Stimulated activated CD8-positive, alpha-beta memory T cell treated with anti-CD3 and anti-CD28 coated beads, Interleukin-12 subunit alpha, Interleukin-12 subunit beta, amount 100 ng/mL, for 24 hours (primary cell): Measurements from ENCODE around the gene BOD1L1.
"Not testable (repeated sequence)": the region's sequence is repeated elsewhere in the genome, so short reads cannot be mapped to it uniquely, and the experiment has no call there.

Experiments
- DNase-seq: peaks from one replicate; pipeline ENCODE4 v3.0.0-alpha.2; 2020; ENCODE audit errors: extremely low read depth

Gene BOD1L1

DNA sequence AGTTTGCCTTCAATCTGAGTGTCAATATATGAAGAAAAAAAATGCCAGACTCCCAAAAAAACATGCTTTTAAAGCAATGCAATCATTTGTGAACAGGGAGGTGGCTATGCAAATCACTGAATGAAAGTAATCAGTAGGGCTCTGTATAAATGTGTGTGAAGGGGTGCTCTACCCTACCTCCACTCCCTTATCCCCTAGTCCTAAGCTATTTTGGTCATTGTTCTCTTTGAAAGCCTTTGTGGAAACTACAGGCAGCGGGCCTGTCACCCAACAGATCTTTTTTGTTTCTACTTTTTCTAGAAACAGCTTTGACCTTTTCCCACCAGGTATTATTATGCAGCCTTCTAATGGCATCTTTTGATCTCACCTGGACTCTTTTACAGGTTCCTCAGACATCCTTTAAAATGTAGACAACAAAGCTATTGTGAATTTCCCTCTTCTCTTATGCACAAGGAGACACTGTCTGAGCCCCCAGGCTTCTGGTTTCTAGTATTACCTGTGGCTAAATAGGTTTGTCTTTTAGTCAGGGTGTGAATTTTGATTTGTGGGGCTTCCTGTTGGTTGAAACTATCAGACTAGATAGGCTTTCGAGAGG is 9.2 kb downstream of the BOD1L1 start:
- DNase-seq = no peak

- no peak for DNase-seq
Observed at GRCh38 chr4:13617801-13618200, 9.7 kb downstream of the BOD1L1 start.

GRCh38 chr4:13616597-13616996 is 10.9 kb downstream of the BOD1L1 start:
- no peak for DNase-seq

DNA sequence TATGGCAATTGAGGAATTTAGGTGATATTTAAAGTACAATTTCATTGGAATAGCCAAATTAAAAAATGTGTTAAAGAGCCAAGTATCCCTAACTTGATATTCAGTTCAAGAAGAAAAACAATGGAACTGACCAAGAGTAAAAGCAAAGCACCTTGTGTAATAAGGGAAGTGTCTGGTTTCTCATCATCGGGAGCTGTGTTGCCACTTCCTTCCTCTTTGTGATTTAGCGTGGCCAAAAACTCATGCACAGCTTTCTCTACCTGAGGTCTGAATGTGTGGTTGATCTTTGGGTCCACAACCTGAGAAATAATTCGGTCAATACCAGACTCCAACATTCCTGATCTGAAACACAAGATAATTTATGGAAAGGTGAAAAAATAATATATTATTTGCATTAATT is 12.4 kb downstream of the BOD1L1 start:
- DNase-seq = no peak

- DNase-seq = no peak
Observed at GRCh38 chr4:13612569-13612968, 15.0 kb downstream of the BOD1L1 start.

DNA sequence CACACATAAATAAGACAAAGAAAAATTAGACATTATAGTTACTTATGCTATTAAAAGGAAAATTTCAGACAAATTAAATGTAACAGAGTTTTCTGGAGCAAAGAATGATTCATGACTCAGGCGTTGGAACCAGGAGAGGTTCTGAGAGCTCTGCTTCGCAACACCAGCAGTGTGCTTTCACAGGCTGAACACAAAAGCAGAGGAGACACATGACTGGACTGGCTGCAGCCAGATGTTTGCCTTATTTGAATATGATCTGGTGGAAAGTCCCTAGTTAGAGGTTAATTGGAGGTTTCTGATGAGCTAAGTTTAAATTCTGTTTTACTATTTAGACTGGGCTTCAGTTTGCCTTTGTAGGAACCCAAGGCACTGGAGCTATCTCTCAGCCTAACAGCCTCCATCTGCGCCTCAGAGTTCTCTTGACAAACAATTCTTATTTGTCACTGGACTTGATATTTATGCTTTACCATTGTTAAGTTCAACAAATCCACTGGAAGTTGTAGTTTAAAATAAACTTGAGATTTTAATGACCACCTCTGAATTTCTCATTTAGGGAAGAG is 16.2 kb downstream of the BOD1L1 start:
- no peak for DNase-seq

DNA sequence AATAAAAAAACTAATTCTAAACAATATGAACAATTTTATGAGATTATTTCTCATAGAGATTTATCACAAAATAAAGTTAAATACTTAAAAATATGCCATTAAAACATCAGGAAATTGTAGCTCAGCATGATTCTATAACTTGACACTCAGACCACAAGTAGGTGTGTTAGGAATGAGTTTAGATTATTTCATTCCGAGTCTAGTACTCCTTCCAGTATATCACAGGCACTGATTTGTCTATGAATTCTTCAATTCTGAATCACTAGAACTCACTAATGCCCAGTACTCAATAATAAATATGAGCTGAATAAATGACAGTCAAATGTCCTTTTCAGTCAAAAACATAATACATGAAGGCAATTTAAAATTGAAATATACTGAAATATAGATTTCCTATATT is 22.2 kb downstream of the BOD1L1 start:
- DNase-seq = no peak

- no peak for DNase-seq
Observed at GRCh38 chr4:13601848-13602247, 25.7 kb downstream of the BOD1L1 start.

- DNase-seq = no peak
Observed at GRCh38 chr4:13601048-13601447, 26.5 kb downstream of the BOD1L1 start.

- DNase-seq = no peak
Observed at GRCh38 chr4:13599159-13599558, 28.4 kb downstream of the BOD1L1 start.

DNA sequence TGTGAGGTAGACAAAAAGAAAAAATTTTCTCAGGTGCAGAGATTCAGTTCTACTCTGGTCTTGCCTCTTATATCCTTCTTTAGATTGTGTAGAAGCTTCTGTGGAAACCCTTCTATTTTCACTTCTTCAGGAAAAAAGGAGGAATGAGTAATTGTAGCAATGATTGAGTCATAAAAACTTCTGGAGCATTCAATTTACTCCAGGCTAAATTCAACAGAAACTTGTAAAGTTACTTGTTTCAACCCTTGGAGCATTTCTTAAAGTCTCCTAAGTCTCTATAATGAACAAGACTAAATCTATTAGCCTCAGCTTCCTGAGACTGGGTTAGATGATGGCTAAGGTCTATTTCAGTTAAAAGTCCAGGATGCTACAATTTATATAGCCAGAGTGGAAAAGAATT is 29.9 kb downstream of the BOD1L1 start:
- no peak for DNase-seq

DNA sequence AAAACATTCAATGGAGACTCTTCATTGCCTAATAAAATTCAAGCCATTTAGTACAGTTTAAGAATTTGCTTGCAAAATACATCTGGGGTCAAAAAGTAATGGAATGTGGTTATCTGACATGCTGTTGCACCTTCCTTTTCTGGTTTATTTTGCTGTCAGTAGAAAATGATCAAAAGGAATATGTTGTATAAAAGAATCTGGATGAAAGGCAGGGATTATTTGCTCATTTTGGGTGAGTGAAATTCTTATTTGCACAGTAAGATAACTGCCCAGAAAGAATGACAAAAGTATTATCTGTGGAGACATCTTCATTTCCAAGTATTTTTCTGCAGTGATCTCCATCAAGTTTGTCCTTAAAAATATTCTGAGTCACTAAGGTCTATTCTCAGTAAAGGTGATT is 30.4 kb downstream of the BOD1L1 start:
- no peak for DNase-seq

- no peak for DNase-seq
Observed at GRCh38 chr4:13592220-13592619, 35.3 kb downstream of the BOD1L1 start.

GRCh38 chr4:13590766-13591165 is 36.8 kb downstream of the BOD1L1 start:
- no peak for DNase-seq

- no peak for DNase-seq
Observed at GRCh38 chr4:13588954-13589353, 38.6 kb downstream of the BOD1L1 start.

- DNase-seq = no peak
Observed at GRCh38 chr4:13584481-13584880, 43.0 kb downstream of the BOD1L1 start.

- DNase-seq = no peak
Observed at GRCh38 chr4:13580036-13580435, 47.5 kb downstream of the BOD1L1 start.

GRCh38 chr4:13577660-13578059 is 49.9 kb downstream of the BOD1L1 start:
- DNase-seq = no peak

DNA sequence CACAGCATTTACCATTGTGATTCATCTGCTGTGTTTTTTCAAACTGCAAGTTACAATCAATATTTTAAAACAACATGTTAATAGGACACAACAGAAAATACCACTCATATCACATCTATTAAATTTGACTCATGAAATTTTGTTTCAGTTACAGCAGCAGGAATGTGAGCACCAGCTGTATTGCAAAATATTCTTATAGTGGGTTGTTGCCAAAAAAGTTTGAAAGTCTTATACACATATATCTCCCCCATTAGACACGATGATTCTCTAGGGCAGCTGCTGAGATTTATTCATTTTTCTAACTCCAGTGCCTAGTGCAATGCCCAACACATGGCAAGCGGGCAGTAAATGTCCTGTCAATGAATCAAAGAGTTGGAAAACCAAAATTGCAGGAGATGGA is 56.6 kb downstream of the BOD1L1 start:
- DNase-seq = no peak

DNA sequence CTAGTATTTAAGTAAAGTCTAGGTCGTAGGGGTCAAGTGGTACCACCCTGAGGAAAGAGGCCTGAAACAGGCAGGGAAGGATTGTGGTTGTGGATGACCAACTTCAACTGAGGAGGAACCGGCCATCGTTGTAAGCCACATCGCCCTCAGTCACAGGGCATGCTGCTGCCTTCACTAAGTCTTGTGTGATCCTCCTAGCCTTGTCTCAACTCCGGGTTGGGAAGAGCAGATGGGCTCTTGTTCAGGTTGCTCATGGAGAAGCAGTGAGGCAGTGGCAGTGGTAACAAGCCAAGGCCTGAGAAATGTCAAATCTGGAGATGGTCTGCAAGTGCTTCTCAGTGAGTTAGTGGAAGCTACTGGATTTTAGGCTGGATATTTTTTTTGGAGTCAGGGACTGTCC is 60.4 kb downstream of the BOD1L1 start:
- DNase-seq = no peak

GRCh38 chr4:13562876-13563275 is 64.6 kb downstream of the BOD1L1 start:
- DNase-seq = no peak

GRCh38 chr4:13561673-13562072 is 65.9 kb downstream of the BOD1L1 start:
- DNase-seq = no peak

- DNase-seq = not testable (repeated sequence)
Observed at GRCh38 chr4:13560111-13560510, 67.4 kb downstream of the BOD1L1 start.

DNA sequence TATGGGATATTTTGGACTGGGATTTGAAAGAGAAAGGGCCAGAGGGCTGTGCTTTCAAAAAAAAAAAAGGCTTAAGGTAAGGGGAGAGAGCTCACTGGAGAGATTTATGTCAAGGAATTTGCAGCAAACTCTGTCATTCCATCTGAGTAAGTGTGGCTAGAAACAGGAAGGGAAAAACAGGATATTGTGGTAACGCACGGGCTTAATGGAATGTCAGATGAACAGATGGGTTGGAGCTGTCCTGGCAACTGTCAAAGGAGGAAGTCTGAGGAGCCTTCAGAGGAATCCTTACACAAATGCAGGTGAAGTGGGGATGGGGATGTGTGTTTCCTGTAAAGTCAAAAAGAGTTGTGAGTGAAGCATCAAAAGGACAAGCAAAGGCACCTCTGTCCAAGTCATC is 68.1 kb downstream of the BOD1L1 start:
- no peak for DNase-seq
